Gastroesophageal sphincter (tissue), 3 donors: ENCODE data around the gene ALG12.
A peak's percentile ranks its signal among the peaks of the same experiment; 100 is the strongest.

Experiments
- EP300 ChIP-seq: sonication (generic); formaldehyde crosslinking; IDR thresholded peaks from one replicate; pipeline ENCODE4 v1.6.1; 2017; ENCODE audit warnings: antibody characterized with exemption, mild to moderate bottlenecking
- POLR2A ChIP-seq, 2 donors: fragments of 450-650 bp; IDR thresholded peaks; one replicate each; pipeline ENCODE4 v1.6.1; 2017; ENCODE audit warnings: antibody characterized with exemption in 2 of 2, mild to moderate bottlenecking in 2 of 2, moderate library complexity in 1 of 2
- POLR2AphosphoS5 ChIP-seq: sonication (generic); formaldehyde crosslinking; IDR thresholded peaks from one replicate; pipeline ENCODE4 v1.6.1; 2017; ENCODE audit warnings: antibody characterized with exemption
- TF ChIP-seq, protein P1 (sequence below), 4 experiments: fragments of 200-600 bp in 2 of 4; fragments of 450-650 bp in 2 of 4; sonication (generic) in 1 of 4; IDR thresholded peaks; one replicate each; pipeline ENCODE4 v1.5.1; 2017 to 2019; ENCODE audit warnings: antibody characterized with exemption in 4 of 4, mild to moderate bottlenecking in 2 of 4, moderate library complexity in 2 of 4

DNA sequence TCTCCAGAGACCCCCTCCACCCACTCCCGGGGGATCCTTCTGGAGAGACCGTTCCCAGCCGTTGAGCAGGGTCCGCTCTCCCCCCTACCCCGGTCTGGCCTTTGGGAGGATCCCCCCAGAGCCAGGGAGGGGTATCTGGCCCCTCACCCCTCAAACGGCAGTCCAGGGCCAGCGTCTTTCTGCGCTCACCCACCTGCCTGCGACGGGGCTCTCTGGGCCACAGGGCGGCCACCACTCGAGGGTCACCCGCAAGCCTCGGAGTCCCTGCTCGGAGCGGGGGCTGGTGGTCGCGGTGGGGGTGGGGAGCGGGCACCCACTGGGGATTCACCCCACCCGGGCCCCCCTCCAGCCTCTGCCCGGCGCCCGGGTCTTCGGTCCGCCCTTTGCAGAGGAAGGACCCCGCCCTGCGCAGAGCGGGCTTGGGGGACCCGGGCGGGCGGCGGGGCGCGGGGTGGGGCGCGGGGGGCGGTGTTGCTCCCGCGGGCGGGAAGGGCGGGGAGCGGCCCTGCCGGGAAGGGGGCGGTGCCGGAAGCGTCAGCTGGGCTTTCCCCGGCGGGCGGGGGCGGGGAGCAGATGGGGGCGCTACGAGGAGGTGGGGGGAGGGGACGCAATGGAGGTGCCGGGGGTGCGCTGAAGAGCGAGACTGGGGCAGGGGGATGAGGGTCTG lies 16.8 kb upstream of the ALG12 start:
- TF ChIP-seq, protein P1, sequence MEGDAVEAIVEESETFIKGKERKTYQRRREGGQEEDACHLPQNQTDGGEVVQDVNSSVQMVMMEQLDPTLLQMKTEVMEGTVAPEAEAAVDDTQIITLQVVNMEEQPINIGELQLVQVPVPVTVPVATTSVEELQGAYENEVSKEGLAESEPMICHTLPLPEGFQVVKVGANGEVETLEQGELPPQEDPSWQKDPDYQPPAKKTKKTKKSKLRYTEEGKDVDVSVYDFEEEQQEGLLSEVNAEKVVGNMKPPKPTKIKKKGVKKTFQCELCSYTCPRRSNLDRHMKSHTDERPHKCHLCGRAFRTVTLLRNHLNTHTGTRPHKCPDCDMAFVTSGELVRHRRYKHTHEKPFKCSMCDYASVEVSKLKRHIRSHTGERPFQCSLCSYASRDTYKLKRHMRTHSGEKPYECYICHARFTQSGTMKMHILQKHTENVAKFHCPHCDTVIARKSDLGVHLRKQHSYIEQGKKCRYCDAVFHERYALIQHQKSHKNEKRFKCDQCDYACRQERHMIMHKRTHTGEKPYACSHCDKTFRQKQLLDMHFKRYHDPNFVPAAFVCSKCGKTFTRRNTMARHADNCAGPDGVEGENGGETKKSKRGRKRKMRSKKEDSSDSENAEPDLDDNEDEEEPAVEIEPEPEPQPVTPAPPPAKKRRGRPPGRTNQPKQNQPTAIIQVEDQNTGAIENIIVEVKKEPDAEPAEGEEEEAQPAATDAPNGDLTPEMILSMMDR (IDR thresholded peaks at IDR 0.05) = no peak
- TF ChIP-seq POLR2AphosphoS5 (peak; percentile 46), POLR2A (IDR thresholded peaks at IDR 0.05) (no peak), EP300 (no peak)
